ENCODE measurements around the gene COMMD10. TPM values are rescaled to one million over a fixed set of nuclear protein-coding genes. Genes with fewer than 3 reads are reported as not detected.
"Not testable (repeated sequence)": the region's sequence is repeated elsewhere in the genome, so short reads cannot be mapped to it uniquely, and the experiment has no call there.

COMMD10 gene
- total and polyA plus RNA-seq, 5 donors from 2014 or later, result 32.7 to 58.6 (median 46.1) TPM

DNA sequence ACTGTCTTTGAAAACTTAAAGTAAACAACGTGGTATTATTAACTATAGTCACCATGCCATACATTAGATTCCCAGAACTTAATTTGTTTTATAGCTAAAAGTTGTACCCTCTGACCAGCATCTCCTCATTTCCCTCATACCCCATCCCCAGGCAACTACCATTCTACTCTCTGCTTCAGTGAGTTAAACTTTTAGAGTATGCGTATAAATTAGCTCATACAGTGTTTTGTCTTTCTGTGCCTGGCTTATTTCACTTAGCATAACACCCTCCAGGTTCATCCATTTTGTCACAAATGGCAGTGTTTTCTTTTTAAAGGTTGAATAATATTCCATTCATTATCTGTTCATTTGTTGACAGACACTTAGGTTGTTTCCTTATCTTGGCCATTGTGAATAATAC, 14.2 kb downstream of the COMMD10 start:
- no peaks in the 10 kb centered on the region for H3K27me3 ChIP-seq (ENCODE audit: control insufficient read depth, insufficient read depth, low read length)
- Mint-ChIP-seq H3K4me3 (no peak overlapping the region), H3K36me3 (peaks cover 77% of the 10 kb centered on the region), H3K4me1 (peaks cover 0 to 25% (median 14%) of the 10 kb centered on the region in 4 donors), H3K9me3 (peaks cover 0 to 4% (median 0%) of the 10 kb centered on the region in 7 donors), H3K27ac (no peak overlapping the region), H3K27me3 (no peaks in the 10 kb centered on the region)
- no peak for ATAC-seq (ENCODE audit: low read depth in 2 of 2)
- H3K27ac ChIP-seq (ENCODE audit: insufficient read depth, low read length, poor library complexity, severe bottlenecking), result no peak overlapping the region
- no peak for DNase-seq
- H3K9me3 ChIP-seq (ENCODE audit: control insufficient read depth in 2 of 2, low read length in 2 of 2), result no peaks in the 10 kb centered on the region
- no peak overlapping the region for H3K4me3 ChIP-seq (ENCODE audit: low read depth, low read length)
- no peaks in the 10 kb centered on the region for H3K4me1 ChIP-seq (ENCODE audit: control insufficient read depth, insufficient read depth, low read length, poor library complexity, severe bottlenecking)
- peaks cover 27% of the 10 kb centered on the region for H3K36me3 ChIP-seq (ENCODE audit: control insufficient read depth, insufficient read depth, low read length)

DNA sequence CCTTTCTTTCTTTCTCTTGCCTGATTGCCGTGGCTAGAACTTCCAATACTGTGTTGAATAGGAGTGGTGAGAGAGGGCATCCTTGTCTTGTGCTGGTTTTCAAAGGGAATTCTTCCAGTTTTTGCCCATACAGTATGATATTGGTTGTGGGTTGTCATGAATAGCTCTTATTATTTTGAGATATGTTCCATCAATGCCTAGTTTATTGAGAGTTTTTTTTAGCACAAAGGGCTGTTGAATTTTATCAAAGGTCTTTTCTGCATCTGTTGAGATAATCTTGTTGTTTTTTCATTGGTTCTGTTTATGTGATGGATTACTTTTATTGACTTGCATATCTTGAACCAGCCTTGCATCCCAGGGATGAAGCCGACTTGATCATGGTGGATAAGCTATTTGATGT, 20.1 kb downstream of the COMMD10 start:
- not testable (repeated sequence) for H3K9me3 ChIP-seq (ENCODE audit: control insufficient read depth in 2 of 2, low read length in 2 of 2); H3K4me3 Mint-ChIP-seq; H3K27me3 Mint-ChIP-seq; ATAC-seq (ENCODE audit: low read depth in 2 of 2); H3K27ac Mint-ChIP-seq; H3K27me3 ChIP-seq (ENCODE audit: control insufficient read depth, insufficient read depth, low read length); H3K4me1 ChIP-seq (ENCODE audit: control insufficient read depth, insufficient read depth, low read length, poor library complexity, severe bottlenecking); DNase-seq; H3K4me3 ChIP-seq (ENCODE audit: low read depth, low read length); H3K27ac ChIP-seq (ENCODE audit: insufficient read depth, low read length, poor library complexity, severe bottlenecking); H3K36me3 ChIP-seq (ENCODE audit: control insufficient read depth, insufficient read depth, low read length)
- Mint-ChIP-seq H3K4me1 (peaks cover 15 to 40% (median 28%) of the 10 kb centered on the region in 4 donors), H3K36me3 (peaks cover 74% of the 10 kb centered on the region), H3K9me3 (peaks cover 0 to 14% (median 4%) of the 10 kb centered on the region in 7 donors)

DNA sequence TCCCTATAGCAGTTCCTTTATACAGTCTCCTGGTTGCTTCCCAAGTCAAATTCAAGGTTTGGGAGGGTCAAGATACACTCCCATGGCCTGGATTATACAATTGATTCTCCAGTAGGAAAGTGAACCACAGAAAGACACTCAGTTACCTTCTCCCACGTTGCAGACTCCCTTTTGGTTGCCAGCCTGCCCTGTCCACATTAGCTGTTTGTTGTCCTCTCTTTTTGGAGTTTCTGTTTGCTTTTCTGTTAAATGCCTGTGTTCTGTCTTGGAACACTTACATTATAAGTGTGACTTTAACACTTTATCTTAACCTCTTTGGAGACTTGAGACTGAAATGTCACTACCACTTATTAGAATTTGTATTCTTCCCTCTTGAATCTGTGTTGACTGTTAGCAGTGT, 30.3 kb downstream of the COMMD10 start:
- no peak for DNase-seq
- Histone ChIP-seq H3K36me3 (ENCODE audit: control insufficient read depth, insufficient read depth, low read length) (peaks cover 17% of the 10 kb centered on the region), H3K27ac (ENCODE audit: insufficient read depth, low read length, poor library complexity, severe bottlenecking) (no peak overlapping the region), H3K4me3 (ENCODE audit: low read depth, low read length) (no peak overlapping the region), H3K4me1 (ENCODE audit: control insufficient read depth, insufficient read depth, low read length, poor library complexity, severe bottlenecking) (no peaks in the 10 kb centered on the region), H3K9me3 (ENCODE audit: control insufficient read depth in 2 of 2, low read length in 2 of 2) (peaks cover 26 to 31% of the 10 kb centered on the region in 2 experiments), H3K27me3 (ENCODE audit: control insufficient read depth, insufficient read depth, low read length) (no peaks in the 10 kb centered on the region)
- Mint-ChIP-seq H3K27me3 (no peaks in the 10 kb centered on the region), H3K27ac (no peak overlapping the region), H3K4me1 (peaks cover 11 to 21% (median 12%) of the 10 kb centered on the region in 4 donors), H3K9me3 (peaks cover 5 to 43% (median 15%) of the 10 kb centered on the region in 7 donors), H3K36me3 (peaks cover 52% of the 10 kb centered on the region), H3K4me3 (no peak overlapping the region)
- no peak for ATAC-seq (ENCODE audit: low read depth in 2 of 2)

DNA sequence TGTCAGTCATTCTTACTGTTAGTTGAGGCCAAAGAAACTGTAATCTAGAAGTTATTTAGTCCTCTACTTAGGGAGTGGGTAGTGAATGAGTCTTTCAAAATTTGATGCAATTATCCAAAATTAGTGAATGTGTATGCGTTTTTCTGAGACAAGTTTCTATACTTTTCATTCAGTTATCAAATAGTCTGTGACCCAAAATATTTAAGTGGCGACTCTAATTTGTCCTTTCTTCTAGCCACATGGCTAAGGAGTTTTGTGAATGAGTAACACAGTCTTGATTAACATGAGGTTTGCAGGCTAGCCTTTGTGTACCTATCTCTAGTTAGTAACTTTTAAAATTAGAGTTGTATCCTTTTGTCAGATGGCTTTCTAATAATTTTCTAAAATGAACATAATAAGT, 45.6 kb downstream of the COMMD10 start:
- no peak overlapping the region for H3K4me3 Mint-ChIP-seq
- no peaks in the 10 kb centered on the region for H3K4me1 ChIP-seq (ENCODE audit: control insufficient read depth, insufficient read depth, low read length, poor library complexity, severe bottlenecking)
- no peaks in the 10 kb centered on the region for H3K9me3 ChIP-seq (ENCODE audit: control insufficient read depth in 2 of 2, low read length in 2 of 2)
- ATAC-seq (ENCODE audit: low read depth in 2 of 2) (no peak), DNase-seq (no peak)
- H3K27me3 Mint-ChIP-seq, result no peaks in the 10 kb centered on the region
- H3K9me3 Mint-ChIP-seq, result peaks cover 0 to 5% (median 0%) of the 10 kb centered on the region in 7 donors
- H3K27ac Mint-ChIP-seq, result no peak overlapping the region
- H3K4me3 ChIP-seq (ENCODE audit: low read depth, low read length), result no peak overlapping the region
- peaks cover 8% of the 10 kb centered on the region for H3K36me3 Mint-ChIP-seq
- no peaks in the 10 kb centered on the region for H3K27me3 ChIP-seq (ENCODE audit: control insufficient read depth, insufficient read depth, low read length)
- H3K36me3 ChIP-seq (ENCODE audit: control insufficient read depth, insufficient read depth, low read length), result no peaks in the 10 kb centered on the region
- peaks cover 8 to 24% (median 16%) of the 10 kb centered on the region in 4 donors for H3K4me1 Mint-ChIP-seq
- no peak overlapping the region for H3K27ac ChIP-seq (ENCODE audit: insufficient read depth, low read length, poor library complexity, severe bottlenecking)

DNA sequence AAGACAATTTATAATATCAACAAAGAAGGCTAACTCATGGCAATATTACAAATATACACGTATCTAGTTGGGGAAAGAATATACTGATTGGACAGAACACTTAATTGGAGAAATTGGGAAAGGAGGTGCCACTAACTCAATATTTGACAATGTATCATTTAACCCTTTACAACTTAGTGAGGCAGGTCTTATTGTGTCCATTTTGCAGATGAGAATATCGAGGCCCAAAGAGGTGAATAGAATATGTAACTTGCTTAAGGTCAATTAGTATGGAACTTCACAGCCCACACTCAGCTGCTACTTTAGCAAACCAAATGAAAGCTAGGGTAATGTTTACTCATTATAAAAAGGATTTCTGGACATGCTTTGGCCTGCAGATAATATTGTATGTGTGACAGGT, 46.2 kb downstream of the COMMD10 start:
- Histone ChIP-seq H3K4me1 (ENCODE audit: control insufficient read depth, insufficient read depth, low read length, poor library complexity, severe bottlenecking) (no peaks in the 10 kb centered on the region), H3K36me3 (ENCODE audit: control insufficient read depth, insufficient read depth, low read length) (no peaks in the 10 kb centered on the region), H3K27ac (ENCODE audit: insufficient read depth, low read length, poor library complexity, severe bottlenecking) (no peak overlapping the region), H3K27me3 (ENCODE audit: control insufficient read depth, insufficient read depth, low read length) (no peaks in the 10 kb centered on the region), H3K4me3 (ENCODE audit: low read depth, low read length) (no peak overlapping the region), H3K9me3 (ENCODE audit: control insufficient read depth in 2 of 2, low read length in 2 of 2) (no peaks in the 10 kb centered on the region)
- H3K27me3 Mint-ChIP-seq, result no peaks in the 10 kb centered on the region
- no peak for ATAC-seq (ENCODE audit: low read depth in 2 of 2)
- peak overlapping the region in 1 of 3 donors; percentile 3 for H3K27ac Mint-ChIP-seq
- H3K36me3 Mint-ChIP-seq, result peaks cover 4% of the 10 kb centered on the region
- H3K4me3 Mint-ChIP-seq, result no peak overlapping the region
- peaks cover 0 to under 1% (median 0%) of the 10 kb centered on the region in 7 donors for H3K9me3 Mint-ChIP-seq
- H3K4me1 Mint-ChIP-seq, result peaks cover 11 to 27% (median 18%) of the 10 kb centered on the region in 4 donors
- no peak for DNase-seq

DNA sequence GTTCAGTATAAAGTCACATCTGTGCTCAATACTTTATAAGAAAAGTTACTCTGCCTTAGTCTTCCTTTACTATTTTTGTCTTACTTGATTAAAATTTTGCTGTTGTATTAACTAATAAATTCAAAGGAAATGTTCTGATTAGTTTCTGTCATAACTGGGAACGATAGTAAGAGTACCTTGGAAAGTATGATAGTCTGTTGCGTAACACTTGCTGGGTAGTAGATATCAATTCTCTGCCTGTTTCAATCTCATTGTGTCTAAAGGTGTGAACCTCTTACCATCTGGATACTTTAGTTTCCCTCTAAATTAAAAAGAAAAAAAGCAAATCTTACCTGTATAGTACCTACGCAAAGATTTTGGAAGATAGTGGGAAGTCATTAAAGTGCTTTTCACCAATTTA, 48.5 kb downstream of the COMMD10 start:
- H3K4me1 ChIP-seq (ENCODE audit: control insufficient read depth, insufficient read depth, low read length, poor library complexity, severe bottlenecking), result no peaks in the 10 kb centered on the region
- Mint-ChIP-seq H3K4me3 (no peak overlapping the region), H3K36me3 (no peaks in the 10 kb centered on the region), H3K27me3 (no peaks in the 10 kb centered on the region), H3K27ac (no peak overlapping the region), H3K4me1 (peaks cover 18 to 42% (median 27%) of the 10 kb centered on the region in 4 donors), H3K9me3 (no peaks in the 10 kb centered on the region)
- H3K4me3 ChIP-seq (ENCODE audit: low read depth, low read length), result no peak overlapping the region
- H3K27me3 ChIP-seq (ENCODE audit: control insufficient read depth, insufficient read depth, low read length), result no peaks in the 10 kb centered on the region
- DNase-seq (no peak), ATAC-seq (ENCODE audit: low read depth in 2 of 2) (no peak)
- no peaks in the 10 kb centered on the region for H3K36me3 ChIP-seq (ENCODE audit: control insufficient read depth, insufficient read depth, low read length)
- H3K27ac ChIP-seq (ENCODE audit: insufficient read depth, low read length, poor library complexity, severe bottlenecking), result no peak overlapping the region
- H3K9me3 ChIP-seq (ENCODE audit: control insufficient read depth in 2 of 2, low read length in 2 of 2), result no peaks in the 10 kb centered on the region

DNA sequence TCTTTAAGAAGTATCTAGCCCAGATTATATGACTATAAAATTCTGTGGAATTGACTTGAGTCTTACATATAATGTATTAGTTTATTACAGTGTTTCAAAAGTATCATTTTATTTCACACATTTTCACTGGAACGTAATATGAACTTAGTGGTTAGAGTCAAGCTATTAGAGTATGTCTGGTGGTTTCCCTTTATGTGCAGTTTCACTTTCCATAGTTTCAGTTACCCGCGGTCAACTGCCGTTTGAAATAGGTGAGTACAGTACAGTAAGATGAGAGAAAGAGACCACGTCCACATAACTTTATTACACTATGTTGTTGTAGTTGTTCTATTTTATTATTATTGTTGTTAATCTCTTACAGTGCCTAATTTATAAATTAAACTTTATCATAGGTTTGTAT, 50.5 kb downstream of the COMMD10 start:
- H3K27ac Mint-ChIP-seq, result peak overlapping the region in 2 of 3 donors; percentile 6 to 29
- peak; percentile 62 to 64 for ATAC-seq (ENCODE audit: low read depth in 2 of 2)
- Histone ChIP-seq H3K4me1 (ENCODE audit: control insufficient read depth, insufficient read depth, low read length, poor library complexity, severe bottlenecking) (no peaks in the 10 kb centered on the region), H3K9me3 (ENCODE audit: control insufficient read depth in 2 of 2, low read length in 2 of 2) (no peaks in the 10 kb centered on the region), H3K36me3 (ENCODE audit: control insufficient read depth, insufficient read depth, low read length) (no peaks in the 10 kb centered on the region), H3K4me3 (ENCODE audit: low read depth, low read length) (peak overlapping the region; percentile 33), H3K27ac (ENCODE audit: insufficient read depth, low read length, poor library complexity, severe bottlenecking) (peak overlapping the region; percentile 25), H3K27me3 (ENCODE audit: control insufficient read depth, insufficient read depth, low read length) (no peaks in the 10 kb centered on the region)
- peaks cover 18 to 41% (median 27%) of the 10 kb centered on the region in 4 donors for H3K4me1 Mint-ChIP-seq
- H3K4me3 Mint-ChIP-seq, result peak overlapping the region in 2 of 4 donors; percentile 30 to 31
- H3K36me3 Mint-ChIP-seq, result no peaks in the 10 kb centered on the region
- no peaks in the 10 kb centered on the region for H3K27me3 Mint-ChIP-seq
- peak in 2 of 3 donors; percentile 25 to 71 for DNase-seq
- no peaks in the 10 kb centered on the region for H3K9me3 Mint-ChIP-seq
